GM18520 (cell line): ENCODE data around the gene DIP2C.
"Not testable (repeated sequence)": the region's sequence is repeated elsewhere in the genome, so short reads cannot be mapped to it uniquely, and the experiment has no call there.

Experiments used
- ATAC-seq: cut with Tn5 transposase; IDR thresholded peaks from one replicate; pipeline ENCODE4 v1.9.1; 2021; ENCODE audit not compliant: unreplicated experiment

Gene DIP2C

GRCh38 chr10:347190-347589 lies 342.3 kb downstream of the DIP2C start:
- not testable (repeated sequence) for ATAC-seq

DNA sequence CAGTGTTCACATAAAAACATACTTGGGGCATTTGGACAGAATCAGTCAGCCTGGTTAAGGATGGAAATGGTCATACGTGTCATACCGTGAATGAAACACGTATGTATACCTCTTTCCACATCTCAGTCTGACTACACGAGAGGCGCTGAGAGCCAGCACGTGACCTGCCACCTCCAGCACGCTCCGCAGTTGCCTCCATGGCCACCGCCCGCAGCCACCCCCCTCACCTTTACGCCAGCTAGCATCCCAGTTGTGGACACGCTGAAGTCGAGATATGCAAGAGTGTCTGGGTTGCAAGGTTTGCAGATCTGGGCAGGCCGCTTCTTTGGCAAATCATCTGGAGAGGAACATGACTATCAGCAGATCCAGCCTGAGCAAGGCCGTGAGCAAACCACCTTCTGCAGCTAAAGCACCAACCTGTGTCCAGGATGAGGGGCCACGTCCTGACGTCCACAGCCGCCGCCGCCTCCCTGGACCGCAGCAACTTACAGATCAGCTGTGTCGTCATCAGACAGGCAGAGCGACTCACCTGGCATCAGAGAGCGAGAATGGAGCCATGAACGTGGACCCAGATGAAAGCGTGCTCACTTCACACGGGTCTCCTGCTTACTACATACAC lies 344.8 kb downstream of the DIP2C start:
- ATAC-seq = no peak

DNA sequence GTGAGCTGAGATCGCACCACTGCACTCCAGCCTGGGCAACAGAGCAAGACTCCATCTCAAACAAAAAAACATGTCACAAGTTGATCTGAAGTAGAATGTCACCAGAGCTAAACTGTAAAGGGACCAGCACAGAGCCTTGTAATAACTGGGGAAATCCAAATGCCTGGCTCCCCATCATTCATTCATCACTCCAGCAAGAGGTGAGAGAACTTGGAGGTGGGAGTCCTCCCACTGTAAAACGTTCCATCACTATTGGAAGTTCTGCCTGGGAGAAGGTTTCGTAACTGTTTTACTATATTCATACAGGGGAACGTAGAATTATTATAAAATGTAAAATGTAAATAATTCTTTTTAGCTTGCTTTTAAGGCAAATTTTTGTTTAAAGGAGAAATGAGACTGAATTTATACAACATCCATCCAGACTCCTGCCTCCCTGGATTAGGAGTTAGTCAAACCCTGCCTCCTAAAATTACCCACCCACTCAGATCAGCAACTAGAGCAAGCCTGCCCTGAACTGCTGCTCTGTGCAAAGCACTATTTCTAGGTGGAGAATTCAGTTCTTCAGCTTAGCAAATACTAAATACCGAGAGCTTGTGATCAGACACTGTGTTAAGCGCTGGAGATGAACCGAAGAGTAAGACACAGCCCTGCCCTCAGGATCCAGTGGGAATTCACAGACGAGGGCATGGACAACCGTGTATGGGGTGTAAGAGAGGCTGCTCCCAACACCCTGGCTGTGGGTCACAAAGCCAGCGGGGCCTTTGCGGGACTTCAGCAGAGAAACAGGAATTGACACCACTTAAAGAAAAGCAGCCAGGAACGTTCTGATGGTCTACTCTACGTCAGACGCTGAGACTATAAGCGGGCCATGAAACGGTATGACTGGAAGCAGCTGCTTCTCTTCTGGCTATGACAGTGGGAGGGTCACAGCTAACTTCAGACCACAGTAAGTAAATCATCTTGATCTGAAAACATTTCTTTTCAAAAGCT lies 345.9 kb downstream of the DIP2C start:
- ATAC-seq = no peak

DNA sequence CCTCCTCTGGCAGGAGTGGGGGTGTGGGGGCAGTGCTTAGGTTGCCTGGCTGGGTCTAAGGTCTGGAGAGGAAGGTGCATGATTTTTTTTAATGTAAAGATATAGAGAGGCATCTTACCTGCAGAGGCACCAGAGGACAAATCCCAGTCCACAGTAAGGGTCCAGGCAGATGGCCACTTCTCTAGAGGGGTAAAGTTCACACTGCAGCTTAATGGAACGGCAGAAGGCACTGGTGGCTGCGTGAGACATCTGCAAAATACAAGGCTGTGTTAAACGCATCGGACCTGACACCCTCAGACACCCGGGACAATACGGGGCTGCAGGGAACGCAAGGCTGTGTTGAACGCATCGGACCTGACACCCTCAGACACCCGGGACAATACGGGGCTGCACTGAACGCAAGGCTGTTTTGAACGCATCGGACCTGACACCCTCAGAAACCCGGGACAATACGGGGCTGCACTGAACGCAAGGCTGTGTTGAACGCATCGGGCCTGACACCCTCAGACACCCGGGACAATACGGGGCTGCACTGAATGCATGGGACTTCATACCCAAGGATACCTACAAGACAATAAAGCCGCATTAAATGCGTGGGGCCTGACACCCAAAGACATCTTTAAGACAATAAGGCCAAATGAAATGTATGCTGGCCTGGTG lies 348.3 kb downstream of the DIP2C start:
- no peak for ATAC-seq

DNA sequence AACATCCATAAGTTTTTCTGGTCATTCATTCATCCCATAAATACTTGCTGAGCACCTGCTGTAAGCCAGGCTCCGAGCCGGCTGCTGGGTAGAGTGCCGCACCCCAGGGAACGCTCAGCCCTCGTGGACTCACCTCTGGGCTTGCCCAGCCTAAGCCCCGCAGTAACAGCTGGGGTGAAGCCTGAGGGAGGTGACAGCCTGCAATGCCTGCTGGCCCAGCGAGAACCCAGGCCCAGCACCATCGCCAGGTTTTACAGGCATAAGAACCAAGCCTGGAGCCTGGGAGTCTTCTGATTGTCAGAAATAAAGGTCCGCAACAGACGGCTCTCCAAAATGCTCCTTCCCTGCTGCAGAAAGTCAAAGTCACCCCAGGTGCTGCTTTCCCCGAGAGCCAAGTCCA lies 348.8 kb downstream of the DIP2C start:
- no peak for ATAC-seq

- ATAC-seq = no peak
These were observed 350.5 kb downstream of the DIP2C start for GRCh38 chr10:339038-339391.

GRCh38 chr10:338171-339037 lies 351.1 kb downstream of the DIP2C start:
- no peak for ATAC-seq

DNA sequence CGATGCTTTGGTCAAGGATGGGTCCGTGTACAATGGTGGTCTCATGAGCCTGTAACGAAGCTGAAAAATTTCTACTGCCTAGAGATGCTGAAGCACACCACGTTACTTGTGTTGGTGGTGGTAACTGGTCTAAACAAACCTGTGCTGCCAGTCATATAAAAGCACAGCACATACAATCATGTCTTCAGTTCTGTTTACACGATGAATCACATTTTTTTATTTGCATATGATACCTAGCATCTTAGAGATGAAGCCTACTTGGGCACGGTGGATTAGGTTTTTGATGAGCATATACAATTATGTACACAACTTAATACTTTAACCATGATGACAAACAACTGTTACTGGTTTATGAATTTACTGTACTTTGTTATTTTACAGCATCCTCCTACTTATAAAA lies 353.2 kb downstream of the DIP2C start:
- ATAC-seq = no peak

DNA sequence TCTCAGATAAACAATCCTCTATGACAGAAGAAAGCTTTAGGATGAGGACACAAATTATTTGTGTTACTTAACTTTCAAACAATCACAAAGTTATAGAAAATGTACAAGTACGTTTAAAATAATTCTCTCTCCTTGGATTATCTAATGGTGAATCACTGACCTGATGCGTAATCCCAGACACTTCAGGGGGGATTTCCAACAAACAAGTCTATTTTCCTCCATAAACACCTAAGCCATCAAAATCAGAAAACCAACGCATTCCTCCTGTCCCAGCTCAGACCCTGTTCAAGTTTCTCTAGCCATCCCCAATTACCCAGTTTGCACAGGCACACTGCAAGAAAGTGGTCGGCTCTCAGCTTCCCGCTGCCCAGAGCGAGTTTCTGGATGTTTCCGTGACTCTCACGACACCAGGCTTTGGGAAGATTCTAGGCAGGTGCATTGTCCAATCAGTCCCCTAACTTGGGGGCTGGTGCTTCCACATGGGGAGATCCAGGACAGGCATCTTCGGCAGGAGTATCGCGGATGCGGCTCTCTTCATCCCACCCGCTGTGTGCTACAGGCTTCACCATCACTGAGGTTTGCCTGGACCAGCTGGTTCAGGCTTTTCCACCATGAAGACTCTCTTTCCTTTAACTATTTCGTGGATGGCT lies 354.2 kb downstream of the DIP2C start:
- no peak for ATAC-seq

DNA sequence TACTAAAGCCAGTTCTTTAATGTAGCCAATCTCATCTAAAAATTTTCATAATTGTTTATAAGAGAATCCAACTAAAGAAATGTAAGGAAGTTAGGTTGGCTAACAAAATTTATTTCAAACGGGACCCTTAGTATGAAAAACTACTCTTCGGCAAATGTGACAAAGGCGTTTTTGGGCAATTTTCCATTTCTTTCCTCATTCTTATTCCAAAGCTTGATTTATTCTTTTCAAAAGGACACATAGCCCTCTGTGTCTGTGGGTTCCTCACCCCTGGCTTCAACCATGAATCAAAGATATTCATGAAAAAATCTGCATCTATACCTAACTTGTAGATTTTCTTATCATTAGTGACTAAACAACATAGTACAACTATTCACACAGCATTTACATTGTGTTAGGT lies 358.3 kb downstream of the DIP2C start:
- no peak for ATAC-seq

DNA sequence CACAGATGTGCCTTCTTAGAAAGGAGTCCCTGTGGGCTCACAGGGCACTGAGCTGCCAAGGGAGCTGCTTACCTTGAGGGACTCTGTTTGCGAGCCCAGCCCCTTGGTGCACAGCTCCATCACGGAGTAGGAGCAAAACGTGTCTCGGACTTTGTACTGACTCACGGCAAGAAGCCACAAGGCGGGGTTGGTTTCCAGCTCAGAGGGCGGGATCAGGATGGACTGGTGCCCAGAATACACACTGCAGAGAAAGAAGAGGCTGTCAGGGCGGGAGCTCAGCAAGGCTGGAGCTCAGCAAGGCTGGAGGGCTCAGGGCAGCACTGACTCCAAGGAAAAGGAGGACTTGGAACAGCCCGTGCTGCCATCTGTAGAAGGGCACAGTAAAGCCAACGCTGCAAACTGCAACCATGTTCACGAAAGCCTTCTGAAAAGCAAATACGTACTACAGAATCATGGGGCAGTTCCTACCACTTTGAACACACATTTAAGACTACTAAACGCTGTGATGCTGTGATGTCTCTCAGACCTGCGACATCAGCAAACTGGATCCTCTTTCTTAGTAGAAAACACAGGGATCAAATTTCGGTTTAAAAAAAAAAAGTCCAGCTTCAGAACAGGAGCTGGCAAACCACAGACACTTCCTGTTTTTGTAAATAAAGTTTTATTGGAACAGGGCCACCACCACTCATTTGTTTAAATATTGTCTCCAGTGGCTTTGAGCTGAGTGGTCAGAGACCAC lies 359.9 kb downstream of the DIP2C start:
- ATAC-seq = peak; percentile 31

DNA sequence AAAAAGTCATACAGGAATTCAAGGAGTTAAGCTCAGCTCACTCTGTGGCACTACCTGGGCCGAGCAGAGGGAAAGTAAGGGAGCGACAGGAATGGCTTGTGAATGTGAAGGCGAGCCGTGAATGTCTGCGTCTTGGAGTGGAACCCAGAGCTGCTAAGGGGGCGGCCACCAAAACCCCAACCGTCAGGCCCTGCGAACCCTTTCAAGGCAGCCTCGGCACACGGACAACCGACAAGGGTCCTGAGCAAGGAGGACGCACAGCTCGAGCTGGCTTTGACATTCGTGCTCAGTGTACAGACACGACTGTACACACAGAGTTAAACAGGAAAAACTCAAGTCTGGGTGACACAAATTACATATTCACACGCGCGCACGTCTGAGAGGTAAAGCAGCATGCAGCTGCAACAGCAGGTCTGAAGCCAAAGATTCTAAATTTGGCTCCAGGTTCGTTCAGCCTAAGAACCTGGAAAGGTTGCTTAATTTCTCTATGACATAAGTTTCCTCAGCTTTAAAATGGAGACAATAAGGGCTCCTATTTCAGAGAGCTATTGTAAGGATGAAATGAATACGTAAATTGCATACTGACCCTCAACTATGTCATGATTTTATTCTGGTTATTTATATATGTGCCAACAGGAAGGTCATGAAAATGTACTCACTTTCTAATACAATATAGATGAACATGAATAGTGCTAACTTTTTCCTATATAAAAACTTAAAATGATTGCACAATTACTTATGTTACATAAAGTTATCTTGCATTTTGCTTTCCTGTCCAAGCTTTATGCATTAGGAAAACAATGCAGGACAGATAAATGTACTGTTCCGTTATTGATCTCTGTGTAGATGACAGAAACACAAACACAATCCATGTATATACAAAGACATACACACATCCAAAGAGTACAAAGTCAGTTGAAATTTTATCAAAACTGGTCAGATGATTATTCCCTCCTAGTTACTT lies 361.3 kb downstream of the DIP2C start:
- ATAC-seq = no peak

DNA sequence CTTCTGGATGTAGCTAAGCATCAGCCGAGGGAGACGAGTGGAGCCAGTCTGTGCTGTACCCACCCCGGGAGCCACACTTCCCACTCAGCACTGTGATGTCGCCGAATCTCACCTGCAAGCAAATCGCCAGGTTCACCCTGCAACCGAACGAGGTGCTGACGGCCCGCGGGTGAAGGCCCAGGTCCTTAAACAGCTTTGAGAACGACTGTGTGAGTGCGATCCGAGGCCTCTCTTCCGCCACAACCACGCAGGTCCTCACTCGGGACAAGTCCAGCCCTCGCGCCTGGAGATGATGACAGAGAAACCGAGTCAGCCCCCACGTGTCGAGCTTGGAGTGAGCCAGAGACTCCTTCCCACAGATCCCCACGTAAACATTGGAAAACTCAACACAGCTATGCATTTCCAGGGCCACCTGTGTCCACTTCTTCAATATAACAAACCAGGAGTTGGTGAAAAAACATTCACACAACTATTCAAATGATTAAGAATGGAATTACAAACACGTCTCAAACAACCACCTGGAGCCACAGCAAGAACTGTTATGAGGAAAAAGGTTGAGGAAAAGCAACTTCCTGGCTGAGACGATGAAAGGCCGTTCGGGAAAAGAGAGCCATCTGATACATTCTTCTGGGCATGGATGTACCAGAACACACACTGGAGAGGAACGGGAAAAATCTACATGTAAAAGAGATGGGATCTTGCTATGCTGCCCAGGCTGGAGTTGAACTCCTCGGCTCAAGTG lies 362.4 kb downstream of the DIP2C start:
- ATAC-seq = no peak

GRCh38 chr10:326350-326749 lies 363.1 kb downstream of the DIP2C start:
- no peak for ATAC-seq

- no peak for ATAC-seq
These were observed 364.2 kb downstream of the DIP2C start for GRCh38 chr10:325282-325681.

DNA sequence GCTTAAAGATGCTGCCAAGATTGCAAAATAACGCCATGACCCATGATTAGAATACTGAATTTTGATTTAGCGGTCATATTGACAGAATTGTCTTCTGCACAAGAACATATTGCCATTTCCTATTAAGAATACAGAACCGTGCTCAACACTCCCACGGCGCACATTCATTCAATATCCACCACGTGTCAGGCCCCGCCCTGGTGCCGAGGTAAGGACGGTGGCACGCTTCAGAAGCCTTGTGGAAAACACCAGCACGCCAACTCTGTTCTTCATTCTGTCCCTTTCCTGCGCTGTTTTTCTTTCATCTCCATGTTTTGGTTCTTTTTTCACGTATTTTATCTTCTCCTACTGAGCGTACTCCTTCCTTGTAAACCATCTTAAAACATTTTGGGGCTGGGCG lies 364.9 kb downstream of the DIP2C start:
- no peak for ATAC-seq

- ATAC-seq = peak; percentile 88
These were observed 365.7 kb downstream of the DIP2C start for GRCh38 chr10:323651-324293.
